Keratinocyte (primary cell): ENCODE measurements around the gene ABL1. TPM values are rescaled to one million over a fixed set of nuclear protein-coding genes. Genes with fewer than 3 reads are reported as not detected.

Experiments
- DNase-seq: peaks from one replicate; pipeline ENCODE4 v3.0.0-alpha.2; 2011; ENCODE audit warnings: low read depth, missing footprints, low spot score
- FAIRE-seq: peaks from 2 replicates; lab custom pipeline; 2011; peaks lifted over from hg19 to GRCh38; lab: Jason Lieb, UNC
- H2AFZ ChIP-seq: 2 replicates; pipeline ENCODE4 v1.6.0; 2012; ENCODE audit warnings: low read length, control low read depth, inconsistent platforms; ENCODE audit not compliant: control insufficient read depth
- H3K27ac ChIP-seq: 2 replicates; pipeline ENCODE4 v1.5.1; 2011; ENCODE audit warnings: low read length; ENCODE audit not compliant: control insufficient read depth, insufficient read depth
- H3K27me3 ChIP-seq: 3 replicates; pipeline ENCODE4 v1.6.0; 2011; ENCODE audit warnings: low read length; ENCODE audit not compliant: control insufficient read depth, insufficient read depth; ENCODE audit errors: extremely low read depth
- H3K36me3 ChIP-seq, 2 experiments: 2 replicates in 1 of 2; 3 replicates in 1 of 2; pipeline ENCODE4 v1.5.1; 2011; ENCODE audit warnings: low read length in 2 of 2, mild to moderate bottlenecking in 1 of 2; ENCODE audit not compliant: control insufficient read depth in 2 of 2, insufficient read depth in 2 of 2; ENCODE audit errors: extremely low read depth in 1 of 2
- H3K4me1 ChIP-seq: 3 replicates; pipeline ENCODE4 v1.5.1; 2011; ENCODE audit warnings: low read length; ENCODE audit not compliant: control insufficient read depth, insufficient read depth; ENCODE audit errors: extremely low read depth
- H3K4me2 ChIP-seq: 3 replicates; pipeline ENCODE4 v1.6.0; 2011; ENCODE audit warnings: low read depth, low read length; ENCODE audit not compliant: control insufficient read depth, insufficient read depth; ENCODE audit errors: extremely low read depth
- H3K4me3 ChIP-seq, 3 experiments: fragments of 200-600 bp in 1 of 3; sonication (generic) in 1 of 3; 2 replicates in 2 of 3; 3 replicates in 1 of 3; pipeline ENCODE4 v1.5.1; 2011 to 2016; ENCODE audit warnings: low read length in 3 of 3, mild to moderate bottlenecking in 3 of 3, control low read depth in 2 of 3, inconsistent platforms in 1 of 3, low read depth in 1 of 3, mixed read lengths in 1 of 3, mixed run types in 1 of 3, moderate library complexity in 1 of 3; ENCODE audit not compliant: control insufficient read depth in 2 of 3, insufficient read depth in 2 of 3; ENCODE audit errors: extremely low read depth in 1 of 3
- H3K79me2 ChIP-seq: 2 replicates; pipeline ENCODE4 v1.6.0; 2012; ENCODE audit warnings: low read length; ENCODE audit not compliant: control insufficient read depth, insufficient read depth
- H3K9ac ChIP-seq: 3 replicates; pipeline ENCODE4 v1.6.0; 2011; ENCODE audit warnings: low read length; ENCODE audit not compliant: control insufficient read depth, insufficient read depth; ENCODE audit errors: extremely low read depth
- H3K9me1 ChIP-seq: 3 replicates; pipeline ENCODE4 v1.6.0; 2011; ENCODE audit warnings: low read length; ENCODE audit not compliant: control insufficient read depth, insufficient read depth; ENCODE audit errors: extremely low read depth
- H3K9me3 ChIP-seq: 2 replicates; pipeline ENCODE4 v1.5.1; 2012; ENCODE audit warnings: low read depth, low read length; ENCODE audit not compliant: control insufficient read depth
- H4K20me1 ChIP-seq: 3 replicates; pipeline ENCODE4 v1.6.0; 2011; ENCODE audit warnings: low read length; ENCODE audit not compliant: control insufficient read depth, insufficient read depth; ENCODE audit errors: extremely low read depth
- CTCF ChIP-seq, 3 experiments: IDR thresholded peaks in 1 of 3; conservative IDR thresholded peaks in 1 of 3; optimal IDR thresholded peaks in 1 of 3; 2 replicates in 2 of 3; 3 replicates in 1 of 3; pipeline versions ENCODE3 to v1.5.1; 2011; ENCODE audit warnings: low read length in 3 of 3, mild to moderate bottlenecking in 3 of 3, moderate library complexity in 2 of 3, control low read depth in 1 of 3, inconsistent platforms in 1 of 3; ENCODE audit not compliant: insufficient read depth in 2 of 3; ENCODE audit errors: extremely low read depth in 1 of 3
- EZH2 ChIP-seq: IDR thresholded peaks from one replicate; pipeline ENCODE4 v1.6.1; 2012; ENCODE audit warnings: inconsistent platforms, mild to moderate bottlenecking, low read length, moderate library complexity
- dilution Hi-C: fragments of 300-500 bp; cut with MboI; formaldehyde crosslinking; loops from one replicate; pipeline ENCODE4 v1.7.0; 2020; ENCODE audit warnings: low sequenced_read_pairs; ENCODE audit not compliant: extremely low pct_ligation_motif_present
- polyA plus RNA-seq, 5 experiments: library from polyadenylated mRNA; depleted of rRNA in 3 of 5; stranded (reverse) in 3 of 5; stranded (forward) in 1 of 5; unstranded in 1 of 5; fragments of >200 nt; gene quantifications; 1 replicate in 1 of 5; 2 replicates in 3 of 5; 3 replicates in 1 of 5; pipeline versions ENCODE4 v1.2.1 to v1.2.3, GENCODE V29; 2011 to 2012; ENCODE audit warnings: missing spikeins in 2 of 5, low read depth in 1 of 5, low replicate concordance in 1 of 5

The ABL1 gene
- polyA plus RNA-seq, 1 donor (not counting 4 experiments of a cell fraction or from before 2014, with no cell fraction given) = 17.0 TPM

GRCh38 chr9:130905125-130905901, 70.3 kb downstream of the ABL1 start:
- dilution Hi-C loops = no loop called here
- Histone ChIP-seq H3K9ac (no peak overlapping the region), H3K4me2 (no peak overlapping the region), H3K4me3 (no peak overlapping the region), H3K79me2 (no peaks in the 10 kb centered on the region), H3K9me1 (no peaks in the 10 kb centered on the region), H3K36me3 (no peaks in the 10 kb centered on the region), H3K27me3 (peaks cover 38% of the 10 kb centered on the region), H4K20me1 (no peaks in the 10 kb centered on the region), H2AFZ (no peak overlapping the region), H3K9me3 (no peaks in the 10 kb centered on the region), H3K4me1 (peaks cover 8% of the 10 kb centered on the region), H3K27ac (no peak overlapping the region)
- DNase-seq (no peak), FAIRE-seq (no peak)
- TF ChIP-seq CTCF (optimal IDR thresholded peaks at IDR 0.05 in 1 of 3, IDR thresholded peaks at IDR 0.05 in 1 of 3, conservative IDR thresholded peaks at IDR 0.05 in 1 of 3; ENCODE audit: extremely low read depth in 1 of 3, insufficient read depth in 2 of 3, low read length in 3 of 3) (no peak), EZH2 (no peak)

GRCh38 chr9:130905902-130906734, 71.1 kb downstream of the ABL1 start:
- H2AFZ ChIP-seq = no peak overlapping the region
- H3K27me3 ChIP-seq = peaks cover 30% of the 10 kb centered on the region

More at GRCh38 chr9:130905902-130906734, 71.1 kb downstream of the ABL1 start:
- Histone ChIP-seq H3K4me3 (no peak overlapping the region), H3K36me3 (no peaks in the 10 kb centered on the region), H4K20me1 (no peaks in the 10 kb centered on the region), H3K9ac (no peak overlapping the region), H3K4me1 (peaks cover 8% of the 10 kb centered on the region), H3K27ac (no peak overlapping the region), H3K4me2 (no peak overlapping the region), H3K79me2 (no peaks in the 10 kb centered on the region), H3K9me1 (no peaks in the 10 kb centered on the region), H3K9me3 (no peaks in the 10 kb centered on the region)
- TF ChIP-seq CTCF (optimal IDR thresholded peaks at IDR 0.05 in 1 of 3, IDR thresholded peaks at IDR 0.05 in 1 of 3, conservative IDR thresholded peaks at IDR 0.05 in 1 of 3; ENCODE audit: extremely low read depth in 1 of 3, insufficient read depth in 2 of 3, low read length in 3 of 3) = no peak
- TF ChIP-seq EZH2 = no peak
- FAIRE-seq (no peak), DNase-seq (no peak)
- dilution Hi-C loops = no loop called here
